Activated CD8-positive, alpha-beta T cell treated with anti-CD3 and anti-CD28 coated beads, Interleukin-2, amount 10 ng/mL, durations not matched to agents 7 days and 5 days (primary cell): ENCODE results near the gene NAXD. TPM values are rescaled to one million over a fixed set of nuclear protein-coding genes. Genes with fewer than 3 reads are reported as not detected.

Source experiments
- ATAC-seq: fragments of 150-1000 bp; cut with Tn5 transposase; one replicate; pipeline ENCODE4 v1.10.0; 2021; ENCODE audit warnings: moderate library complexity
- CTCF ChIA-PET: fragments of 350-600 bp; sonication (Branson Sonifier 250); formaldehyde crosslinking; loops from one replicate; lab custom pipeline; 2021; ENCODE audit warnings: antibody characterized with exemption; lab: Charles Lee
- POLR2A ChIA-PET: fragments of 350-600 bp; sonication (Branson Sonifier 250); formaldehyde crosslinking; loops from one replicate; lab custom pipeline; 2021; ENCODE audit warnings: antibody characterized with exemption; lab: Charles Lee
- DNase-seq: peaks from one replicate; pipeline ENCODE4 v3.0.0-alpha.2; 2020
- H3K27ac Mint-ChIP-seq: one replicate; pipeline ENCODE4 v1.8.0; 2021; ENCODE audit warnings: mild to moderate bottlenecking, mixed read lengths
- H3K27me3 Mint-ChIP-seq: one replicate; pipeline ENCODE4 v1.8.0; 2021; ENCODE audit warnings: low read depth, mixed read lengths
- H3K36me3 Mint-ChIP-seq: one replicate; pipeline ENCODE4 v1.8.0; 2021; ENCODE audit warnings: low read depth, mixed read lengths
- H3K4me1 Mint-ChIP-seq: one replicate; pipeline ENCODE4 v1.8.0; 2021; ENCODE audit warnings: low read depth, mixed read lengths
- H3K4me3 Mint-ChIP-seq: one replicate; pipeline ENCODE4 v1.8.0; 2021; ENCODE audit warnings: mild to moderate bottlenecking, mixed read lengths
- H3K9me3 Mint-ChIP-seq: one replicate; pipeline ENCODE4 v1.8.0; 2022; ENCODE audit warnings: mixed read lengths; ENCODE audit not compliant: insufficient read depth
- total RNA-seq, 2 experiments: library from RNA; stranded (reverse); gene quantifications; one replicate each; pipeline ENCODE4 v1.2.3, GENCODE V29; 2021

The NAXD gene
- total RNA-seq, 2 experiments from 2014 or later, result 23.7 to 24.3 TPM

GRCh38 chr13:110634558-110634957 lies 19.2 kb downstream of the NAXD start:
- DNase-seq, result no peak
- POLR2A ChIA-PET, result no interaction called here
- CTCF ChIA-PET, result no interaction called here
- Mint-ChIP-seq H3K4me1 (peaks cover 13% of the 10 kb centered on the region), H3K36me3 (peaks cover 55% of the 10 kb centered on the region), H3K27ac (no peak overlapping the region), H3K9me3 (no peaks in the 10 kb centered on the region), H3K4me3 (no peak overlapping the region), H3K27me3 (no peaks in the 10 kb centered on the region)
- ATAC-seq, result no peak

- Mint-ChIP-seq H3K27me3 (no peaks in the 10 kb centered on the region), H3K4me1 (peaks cover 6% of the 10 kb centered on the region), H3K9me3 (no peaks in the 10 kb centered on the region), H3K4me3 (no peak overlapping the region), H3K27ac (no peak overlapping the region), H3K36me3 (peaks cover 60% of the 10 kb centered on the region)
- no peak for ATAC-seq
- CTCF ChIA-PET, result interaction anchor here (1.6 kb wide), 1 partner anchor 18 kb away, joined by 3 read pairs; no protein-coding TSS in a partner anchor
- DNase-seq, result no peak
- POLR2A ChIA-PET, result no interaction called here
Observed at GRCh38 chr13:110635405-110636002, 20.2 kb downstream of the NAXD start.

GRCh38 chr13:110636053-110636475 lies 20.7 kb downstream of the NAXD start:
- H3K36me3 Mint-ChIP-seq, result peaks cover 59% of the 10 kb centered on the region
- no peak overlapping the region for H3K4me3 Mint-ChIP-seq
- H3K9me3 Mint-ChIP-seq, result no peaks in the 10 kb centered on the region
- no peak overlapping the region for H3K27ac Mint-ChIP-seq
- no peaks in the 10 kb centered on the region for H3K27me3 Mint-ChIP-seq
- POLR2A ChIA-PET, result no interaction called here
- DNase-seq, result no peak
- ATAC-seq, result no peak
- CTCF ChIA-PET, result interaction anchor here (1.6 kb wide), 1 partner anchor 19 kb away, joined by 3 read pairs; no protein-coding TSS in a partner anchor
- peaks cover 3% of the 10 kb centered on the region for H3K4me1 Mint-ChIP-seq

- Mint-ChIP-seq H3K27me3 (no peaks in the 10 kb centered on the region), H3K4me1 (peaks cover 3% of the 10 kb centered on the region), H3K4me3 (no peak overlapping the region), H3K27ac (no peak overlapping the region), H3K9me3 (no peaks in the 10 kb centered on the region), H3K36me3 (peaks cover 60% of the 10 kb centered on the region)
- DNase-seq (no peak), ATAC-seq (no peak)
- ChIA-PET CTCF (interaction anchor here (1.6 kb wide), 1 partner anchor 19 kb away, joined by 3 read pairs; no protein-coding TSS in a partner anchor), POLR2A (no interaction called here)
Observed at GRCh38 chr13:110636701-110637201, 21.4 kb downstream of the NAXD start.

GRCh38 chr13:110637275-110637674 lies 21.9 kb downstream of the NAXD start:
- DNase-seq, result no peak
- POLR2A ChIA-PET, result no interaction called here
- Mint-ChIP-seq H3K36me3 (peaks cover 55% of the 10 kb centered on the region), H3K27ac (no peak overlapping the region), H3K4me1 (no peaks in the 10 kb centered on the region), H3K9me3 (no peaks in the 10 kb centered on the region), H3K27me3 (no peaks in the 10 kb centered on the region), H3K4me3 (no peak overlapping the region)
- CTCF ChIA-PET, result no interaction called here
- no peak for ATAC-seq

- no peak overlapping the region for H3K27ac Mint-ChIP-seq
Observed at GRCh38 chr13:110637747-110638146, 22.4 kb downstream of the NAXD start.

GRCh38 chr13:110638257-110638656 lies 22.9 kb downstream of the NAXD start:
- Mint-ChIP-seq H3K4me3 (no peak overlapping the region), H3K4me1 (no peaks in the 10 kb centered on the region), H3K36me3 (peaks cover 59% of the 10 kb centered on the region), H3K9me3 (no peaks in the 10 kb centered on the region), H3K27ac (no peak overlapping the region), H3K27me3 (no peaks in the 10 kb centered on the region)
- ChIA-PET POLR2A (interaction anchor here (1.2 kb wide), 1 partner anchor 74 kb away, joined by 5 read pairs; no protein-coding TSS in a partner anchor), CTCF (interaction anchor here (1.1 to 2.0 kb wide), 2 partner anchors 10 to 70 kb away, joined by 3 to 7 read pairs; no protein-coding TSS in a partner anchor)
- ATAC-seq, result no peak
- DNase-seq, result no peak

More at GRCh38 chr13:110637747-110638146, 22.4 kb downstream of the NAXD start:
- Mint-ChIP-seq H3K9me3 (no peaks in the 10 kb centered on the region), H3K4me1 (no peaks in the 10 kb centered on the region), H3K27me3 (no peaks in the 10 kb centered on the region), H3K36me3 (peaks cover 53% of the 10 kb centered on the region), H3K4me3 (no peak overlapping the region)
- no peak for DNase-seq
- POLR2A ChIA-PET, result interaction anchor here (1.2 kb wide), 1 partner anchor 75 kb away, joined by 5 read pairs; no protein-coding TSS in a partner anchor
- CTCF ChIA-PET, result no interaction called here
- ATAC-seq, result no peak

GRCh38 chr13:110638814-110639806 lies 23.8 kb downstream of the NAXD start:
- peaks cover 60% of the 10 kb centered on the region for H3K36me3 Mint-ChIP-seq
- no peak overlapping the region for H3K27ac Mint-ChIP-seq
- no peaks in the 10 kb centered on the region for H3K9me3 Mint-ChIP-seq
- DNase-seq, result no peak
- no peak for ATAC-seq
- H3K4me3 Mint-ChIP-seq, result no peak overlapping the region
- no peaks in the 10 kb centered on the region for H3K27me3 Mint-ChIP-seq
- no peaks in the 10 kb centered on the region for H3K4me1 Mint-ChIP-seq
- ChIA-PET CTCF (interaction anchor here (1.1 to 2.0 kb wide), 2 partner anchors 9 to 69 kb away, joined by 3 to 7 read pairs; no protein-coding TSS in a partner anchor), POLR2A (interaction anchor here (0.9 to 1.2 kb wide), 2 partner anchors 9 to 73 kb away, joined by 3 to 5 read pairs; no protein-coding TSS in a partner anchor)

- POLR2A ChIA-PET, result interaction anchor here (0.9 kb wide), 1 partner anchor 9 kb away, joined by 3 read pairs; no protein-coding TSS in a partner anchor
- CTCF ChIA-PET, result interaction anchor here (2.0 kb wide), 1 partner anchor 8 kb away, joined by 7 read pairs; no protein-coding TSS in a partner anchor
- DNase-seq (no peak), ATAC-seq (no peak)
- peaks cover 61% of the 10 kb centered on the region for H3K36me3 Mint-ChIP-seq
- H3K9me3 Mint-ChIP-seq, result no peaks in the 10 kb centered on the region
- H3K4me3 Mint-ChIP-seq, result no peak overlapping the region
- H3K27me3 Mint-ChIP-seq, result no peaks in the 10 kb centered on the region
- peak overlapping the region; percentile 11 for H3K27ac Mint-ChIP-seq
- peaks cover 5% of the 10 kb centered on the region for H3K4me1 Mint-ChIP-seq
Observed at GRCh38 chr13:110639935-110640334, 24.6 kb downstream of the NAXD start.

GRCh38 chr13:110640591-110641029 lies 25.3 kb downstream of the NAXD start:
- no peaks in the 10 kb centered on the region for H3K27me3 Mint-ChIP-seq
- peak overlapping the region; percentile 11 for H3K27ac Mint-ChIP-seq
- peaks cover 54% of the 10 kb centered on the region for H3K36me3 Mint-ChIP-seq
- CTCF ChIA-PET, result no interaction called here
- peaks cover 11% of the 10 kb centered on the region for H3K4me1 Mint-ChIP-seq
- no peak overlapping the region for H3K4me3 Mint-ChIP-seq
- DNase-seq (no peak), ATAC-seq (no peak)
- POLR2A ChIA-PET, result no interaction called here
- H3K9me3 Mint-ChIP-seq, result no peaks in the 10 kb centered on the region
